Neural progenitor cell (in vitro differentiated cells): ENCODE data around the gene TNS3.

Experiments
- EZH2 ChIP-seq: fragments of 200-600 bp; sonication (generic); IDR thresholded peaks from 2 replicates; pipeline ENCODE4 v1.6.1; 2017; ENCODE audit warnings: antibody characterized with exemption, mild to moderate bottlenecking, moderate library complexity
- EZH2phosphoT487 ChIP-seq: fragments of 200-600 bp; sonication (generic); IDR thresholded peaks from 2 replicates; pipeline ENCODE4 v1.6.1; 2017; ENCODE audit warnings: antibody characterized with exemption
- TF ChIP-seq, protein P1 (sequence below): fragments of 200-600 bp; sonication (generic); IDR thresholded peaks from 2 replicates; pipeline ENCODE4 v1.5.1; 2017; ENCODE audit warnings: antibody characterized with exemption, mild to moderate bottlenecking

- TF ChIP-seq EZH2: no peak
- TF ChIP-seq, protein P1, sequence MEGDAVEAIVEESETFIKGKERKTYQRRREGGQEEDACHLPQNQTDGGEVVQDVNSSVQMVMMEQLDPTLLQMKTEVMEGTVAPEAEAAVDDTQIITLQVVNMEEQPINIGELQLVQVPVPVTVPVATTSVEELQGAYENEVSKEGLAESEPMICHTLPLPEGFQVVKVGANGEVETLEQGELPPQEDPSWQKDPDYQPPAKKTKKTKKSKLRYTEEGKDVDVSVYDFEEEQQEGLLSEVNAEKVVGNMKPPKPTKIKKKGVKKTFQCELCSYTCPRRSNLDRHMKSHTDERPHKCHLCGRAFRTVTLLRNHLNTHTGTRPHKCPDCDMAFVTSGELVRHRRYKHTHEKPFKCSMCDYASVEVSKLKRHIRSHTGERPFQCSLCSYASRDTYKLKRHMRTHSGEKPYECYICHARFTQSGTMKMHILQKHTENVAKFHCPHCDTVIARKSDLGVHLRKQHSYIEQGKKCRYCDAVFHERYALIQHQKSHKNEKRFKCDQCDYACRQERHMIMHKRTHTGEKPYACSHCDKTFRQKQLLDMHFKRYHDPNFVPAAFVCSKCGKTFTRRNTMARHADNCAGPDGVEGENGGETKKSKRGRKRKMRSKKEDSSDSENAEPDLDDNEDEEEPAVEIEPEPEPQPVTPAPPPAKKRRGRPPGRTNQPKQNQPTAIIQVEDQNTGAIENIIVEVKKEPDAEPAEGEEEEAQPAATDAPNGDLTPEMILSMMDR: no peak
- TF ChIP-seq EZH2phosphoT487: no peak
Measured at GRCh38 chr7:47552621-47553020, 29.3 kb downstream of the TNS3 start.
